Measurements from ENCODE around the gene JAM3. TPM values are rescaled to one million over a fixed set of nuclear protein-coding genes. Genes with fewer than 3 reads are reported as not detected.

JAM3 gene
- total and polyA plus RNA-seq, 9 of the 15 experiments (the other 6 are each of a cell fraction or from before 2014, with no cell fraction given): 0.22 to 0.76 (median 0.40) TPM

DNA sequence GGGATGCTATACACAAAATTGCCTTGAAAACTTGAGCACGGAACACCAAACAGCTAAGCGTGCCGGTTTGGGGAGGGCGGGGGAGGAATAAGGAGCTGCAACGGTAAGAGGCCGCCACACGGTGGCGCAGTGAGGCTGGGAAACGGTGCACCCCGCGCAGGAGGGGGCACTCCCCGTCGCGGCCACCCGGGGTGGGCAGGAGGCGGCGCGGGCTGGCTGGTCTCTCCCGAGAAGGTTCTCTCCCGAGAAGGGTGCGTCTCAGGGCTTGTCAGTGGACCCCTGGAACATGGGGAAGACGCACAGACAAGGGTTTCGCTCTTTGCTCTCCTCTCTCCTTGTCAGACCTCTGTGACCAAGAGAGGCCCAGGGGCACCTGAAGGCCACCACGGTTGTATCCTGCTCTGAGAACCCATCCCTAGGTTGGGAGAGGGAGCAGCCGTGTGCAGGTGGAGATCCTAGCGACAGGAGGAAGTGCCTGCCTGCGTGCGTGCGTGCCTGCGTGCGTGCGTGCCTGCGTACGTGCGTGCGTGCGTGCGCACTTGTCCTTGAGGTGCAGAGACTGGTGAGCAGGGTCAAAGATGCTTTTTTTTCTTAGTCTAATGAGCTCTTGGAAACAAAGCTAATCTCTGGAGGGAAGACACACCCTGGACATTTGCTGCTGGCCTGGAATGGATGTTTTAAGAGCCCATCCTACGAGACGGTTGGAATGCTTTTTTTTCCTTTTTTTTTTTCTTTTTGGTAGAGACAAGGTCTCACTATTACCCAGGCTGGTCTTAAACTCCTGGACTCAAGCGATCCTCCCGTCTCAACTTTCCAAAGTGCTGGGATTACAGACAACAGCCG lies 18.1 kb upstream of the JAM3 start (continued):
- TF ChIP-seq CEBPG (CRISPR knock-in tag; IDR thresholded peaks at IDR 0.05) (no peak), CEBPG (tag; conservative IDR thresholded peaks at IDR 0.05 in 1 of 2, IDR thresholded peaks at IDR 0.05 in 1 of 2) (no peak), ZNF512 (tag; IDR thresholded peaks at IDR 0.05) (no peak), ZBTB49 (CRISPR knock-in tag; IDR thresholded peaks at IDR 0.05; ENCODE audit: borderline replicate concordance) (no peak), SIN3B (IDR thresholded peaks at IDR 0.05; ENCODE audit: low read depth) (no peak), REST (IDR thresholded peaks at IDR 0.05; ENCODE audit: borderline replicate concordance) (peak; percentile 59; the same call in 1 of the 2 replicates), REST (CRISPR knock-in tag; IDR thresholded peaks at IDR 0.05; ENCODE audit: low read depth) (no peak), DLX4 (CRISPR knock-in tag; IDR thresholded peaks at IDR 0.05) (no peak), NEUROD1 (IDR thresholded peaks at IDR 0.05; ENCODE audit: borderline replicate concordance, low read depth, low read length, partially characterized antibody) (no peak), ZNF175 (CRISPR knock-in tag; IDR thresholded peaks at IDR 0.05; ENCODE audit: low read depth) (no peak)
- TF ChIP-seq, protein P1, sequence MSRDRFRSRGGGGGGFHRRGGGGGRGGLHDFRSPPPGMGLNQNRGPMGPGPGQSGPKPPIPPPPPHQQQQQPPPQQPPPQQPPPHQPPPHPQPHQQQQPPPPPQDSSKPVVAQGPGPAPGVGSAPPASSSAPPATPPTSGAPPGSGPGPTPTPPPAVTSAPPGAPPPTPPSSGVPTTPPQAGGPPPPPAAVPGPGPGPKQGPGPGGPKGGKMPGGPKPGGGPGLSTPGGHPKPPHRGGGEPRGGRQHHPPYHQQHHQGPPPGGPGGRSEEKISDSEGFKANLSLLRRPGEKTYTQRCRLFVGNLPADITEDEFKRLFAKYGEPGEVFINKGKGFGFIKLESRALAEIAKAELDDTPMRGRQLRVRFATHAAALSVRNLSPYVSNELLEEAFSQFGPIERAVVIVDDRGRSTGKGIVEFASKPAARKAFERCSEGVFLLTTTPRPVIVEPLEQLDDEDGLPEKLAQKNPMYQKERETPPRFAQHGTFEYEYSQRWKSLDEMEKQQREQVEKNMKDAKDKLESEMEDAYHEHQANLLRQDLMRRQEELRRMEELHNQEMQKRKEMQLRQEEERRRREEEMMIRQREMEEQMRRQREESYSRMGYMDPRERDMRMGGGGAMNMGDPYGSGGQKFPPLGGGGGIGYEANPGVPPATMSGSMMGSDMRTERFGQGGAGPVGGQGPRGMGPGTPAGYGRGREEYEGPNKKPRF (IDR thresholded peaks at IDR 0.05; ENCODE audit: low read depth, low read length): no peak
